HG03354 (cell line): ENCODE results near the gene MOGAT2.

Experiments used
- ATAC-seq: cut with Tn5 transposase; IDR thresholded peaks from one replicate; pipeline ENCODE4 v1.9.1; 2021; ENCODE audit warnings: mild to moderate bottlenecking; ENCODE audit not compliant: unreplicated experiment, poor library complexity, severe bottlenecking

MOGAT2 gene

DNA sequence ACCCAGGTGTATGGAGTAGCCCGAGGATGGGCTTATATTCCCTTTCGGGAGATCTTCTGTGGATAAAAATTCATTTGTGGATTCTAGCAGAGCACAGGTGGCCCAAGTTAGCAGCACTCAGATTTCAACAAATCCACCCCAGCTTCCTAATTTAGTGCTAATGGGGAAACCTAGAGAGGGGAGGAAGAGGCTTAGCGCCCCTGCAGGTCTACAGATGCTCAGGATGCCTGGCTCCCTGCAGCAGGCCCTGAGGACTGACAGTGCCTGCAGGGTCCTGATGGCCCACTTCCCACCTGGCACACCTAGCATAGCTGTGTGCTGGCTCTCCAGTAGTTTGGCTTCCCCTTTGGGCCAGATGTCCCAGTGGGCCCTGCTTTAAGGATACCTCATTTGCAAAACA is 57.4 kb downstream of the MOGAT2 start:
- ATAC-seq: no peak

GRCh38 chr11:75776546-75776945 is 58.9 kb downstream of the MOGAT2 start:
- no peak for ATAC-seq

DNA sequence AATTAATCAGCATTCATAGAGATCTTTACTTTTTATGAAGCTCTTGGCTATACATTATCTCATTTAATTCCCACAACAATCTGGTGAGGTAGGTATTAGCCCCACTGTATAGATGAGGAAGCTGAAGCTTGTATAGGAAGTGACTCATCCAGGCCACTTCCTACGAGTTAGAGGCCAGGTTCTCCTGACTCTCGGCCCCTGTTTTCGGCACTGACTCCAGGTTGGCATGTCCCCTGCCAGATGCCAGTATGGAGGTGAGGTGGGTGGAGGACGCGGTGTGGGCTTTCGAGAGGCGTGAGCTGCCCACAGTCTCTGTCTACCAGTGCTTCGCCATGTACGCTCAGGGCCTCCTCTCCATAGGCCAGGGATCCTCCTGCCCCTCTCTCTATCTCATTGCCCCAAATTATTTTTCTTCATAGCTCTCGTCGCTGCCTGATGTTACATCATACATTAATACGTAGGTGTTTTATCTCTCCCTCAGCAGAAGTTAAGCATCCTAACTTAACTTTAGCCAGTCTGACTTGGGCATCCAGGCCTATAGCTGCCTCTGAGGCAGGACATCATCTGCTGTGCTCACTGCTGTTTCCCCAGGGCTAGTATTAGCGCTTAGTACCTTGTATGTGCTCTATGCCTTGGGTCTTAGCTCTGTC is 59.9 kb downstream of the MOGAT2 start:
- no peak for ATAC-seq

DNA sequence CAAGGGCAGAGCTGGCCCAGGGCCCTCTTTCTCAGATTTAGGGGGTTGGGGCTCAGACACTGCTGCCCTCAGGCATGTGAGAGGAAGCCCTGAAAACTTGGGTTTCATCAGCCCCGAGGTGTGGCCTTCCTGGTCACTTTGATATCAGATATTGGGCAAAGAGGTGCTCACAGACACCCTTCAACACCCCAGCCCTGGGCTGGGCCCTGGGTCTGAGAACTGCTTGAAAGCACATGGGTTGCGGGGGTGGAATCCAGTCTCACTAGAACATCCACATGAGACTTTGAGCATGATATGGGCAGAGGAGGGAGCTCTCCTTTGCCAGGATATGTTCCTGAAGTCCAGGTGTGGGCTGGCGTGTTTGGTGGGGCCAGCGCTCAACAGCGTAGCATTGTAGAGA is 61.3 kb downstream of the MOGAT2 start:
- no peak for ATAC-seq

DNA sequence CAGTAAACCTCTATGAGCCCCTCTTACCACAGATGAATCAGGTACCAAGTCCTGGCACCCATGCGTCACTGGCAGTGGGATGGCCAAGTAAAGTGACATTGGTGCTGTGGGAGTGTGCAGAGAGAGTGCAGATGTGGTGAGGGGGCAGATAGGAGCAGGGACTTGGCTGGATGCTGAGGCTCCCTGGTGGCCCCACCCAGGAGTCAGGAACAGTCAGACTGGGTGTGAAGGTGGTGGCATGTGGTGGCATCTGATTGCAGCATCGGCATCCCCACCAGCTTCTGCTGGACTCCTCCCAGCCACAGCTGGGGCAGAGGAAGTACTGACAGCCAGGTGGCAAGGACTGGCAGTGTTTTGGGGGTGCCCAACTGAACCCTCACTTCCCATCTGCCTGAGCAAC is 62.3 kb downstream of the MOGAT2 start:
- ATAC-seq: no peak

GRCh38 chr11:75780888-75781287 is 63.2 kb downstream of the MOGAT2 start:
- no peak for ATAC-seq

DNA sequence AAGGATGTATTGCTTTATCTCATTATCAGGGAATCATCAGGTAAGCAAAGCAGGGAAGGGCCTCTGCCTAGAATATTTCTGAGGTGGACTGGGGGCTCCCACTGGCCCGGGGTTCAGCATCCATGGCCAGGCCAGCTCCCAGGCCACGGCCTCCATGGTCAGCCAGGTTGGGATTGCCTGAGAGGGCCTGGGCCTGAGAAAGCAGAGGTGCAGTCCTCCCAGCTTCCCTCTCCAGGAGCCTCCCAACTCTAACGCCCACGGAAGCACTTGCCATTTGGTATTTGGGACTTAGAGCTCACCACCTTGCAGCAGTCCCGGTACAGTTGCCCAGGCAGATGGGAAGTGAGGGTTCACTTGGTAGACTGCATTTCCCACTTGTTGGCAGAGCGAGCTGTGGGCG is 63.7 kb downstream of the MOGAT2 start:
- ATAC-seq: no peak

DNA sequence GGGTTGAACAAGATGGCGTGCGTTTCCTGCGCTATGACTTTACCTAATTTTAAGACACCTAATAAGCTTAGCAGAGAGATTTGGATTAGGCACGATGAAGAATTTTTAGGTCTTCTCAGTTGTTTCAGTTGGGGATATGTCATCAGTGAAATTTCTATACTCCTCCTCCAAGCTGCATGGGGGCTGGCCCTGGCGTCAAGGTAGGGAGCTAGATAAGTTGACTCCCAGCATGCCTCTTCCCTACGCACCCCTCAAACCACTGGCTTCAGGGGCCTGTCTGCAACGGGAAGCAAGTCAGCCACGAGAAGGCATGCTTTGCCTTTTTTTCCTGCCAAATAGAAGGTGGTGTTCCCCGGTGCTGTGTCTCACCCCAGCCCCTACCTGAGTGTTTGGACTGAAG is 64.2 kb downstream of the MOGAT2 start:
- ATAC-seq: no peak
